Measurements from ENCODE around the gene TROAP.
"Not testable (repeated sequence)": the region's sequence is repeated elsewhere in the genome, so short reads cannot be mapped to it uniquely, and the experiment has no call there.

Gene TROAP

DNA sequence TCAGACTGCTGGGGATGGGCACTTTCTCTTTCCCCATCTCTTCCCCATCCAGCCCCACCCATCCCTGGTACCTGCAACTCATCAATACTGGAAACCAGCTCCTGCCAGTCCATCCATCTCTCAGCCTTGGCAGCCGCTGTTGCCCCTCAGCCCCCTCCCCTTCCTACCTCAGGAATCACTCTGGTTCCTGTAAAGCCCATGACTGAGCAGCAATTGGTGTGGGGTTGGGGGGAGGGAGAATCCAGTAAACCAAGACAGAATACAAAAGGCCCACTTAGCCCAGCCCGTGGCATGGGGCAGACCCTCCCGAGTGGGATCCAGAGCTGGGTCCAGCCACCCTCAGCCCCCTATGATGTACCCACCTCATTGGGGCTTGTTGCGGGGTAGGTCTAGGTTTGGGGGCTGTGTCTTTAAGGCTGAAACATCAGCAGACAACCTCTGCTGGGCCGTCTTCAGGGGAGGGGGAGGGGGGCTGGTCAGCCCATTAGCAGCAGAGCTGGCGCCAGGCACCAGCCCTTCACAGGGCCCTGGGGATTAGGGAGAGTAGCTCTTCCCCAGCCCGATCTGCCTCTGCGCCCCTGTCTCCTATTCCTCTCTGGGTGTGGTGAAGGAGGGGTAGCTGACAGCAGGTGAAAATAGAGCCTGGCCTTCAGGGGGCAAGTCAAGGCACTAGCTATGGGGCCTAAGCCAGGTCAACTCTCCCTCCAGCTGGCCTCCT lies 28.8 kb upstream of the TROAP start:
- no peak for DNase-seq (ENCODE audit: low read depth)

DNA sequence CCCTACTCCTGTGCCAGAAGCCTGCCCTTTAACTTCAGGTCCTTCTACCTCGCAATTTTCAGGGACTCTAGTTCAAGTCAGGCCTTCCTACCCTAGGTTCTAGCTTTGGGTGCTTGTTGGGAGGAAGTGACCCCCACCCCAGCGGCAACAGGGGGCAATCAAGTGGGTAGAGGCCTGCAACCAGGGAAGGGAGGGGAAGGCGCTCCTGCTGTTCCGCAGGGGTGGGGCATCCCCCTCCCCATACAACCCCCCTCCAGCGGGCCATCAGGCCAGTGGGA lies 28.3 kb upstream of the TROAP start:
- DNase-seq (ENCODE audit: low read depth), result no peak

GRCh38 chr12:49295082-49295936 lies 27.7 kb upstream of the TROAP start, which contains the start of gene PRPH:
Gene PRPH (plus strand): TSS chr12:49295147. CDS start chr12:49295201, 54 bp downstream.
- DNase-seq (ENCODE audit: low read depth), result no peak

DNA sequence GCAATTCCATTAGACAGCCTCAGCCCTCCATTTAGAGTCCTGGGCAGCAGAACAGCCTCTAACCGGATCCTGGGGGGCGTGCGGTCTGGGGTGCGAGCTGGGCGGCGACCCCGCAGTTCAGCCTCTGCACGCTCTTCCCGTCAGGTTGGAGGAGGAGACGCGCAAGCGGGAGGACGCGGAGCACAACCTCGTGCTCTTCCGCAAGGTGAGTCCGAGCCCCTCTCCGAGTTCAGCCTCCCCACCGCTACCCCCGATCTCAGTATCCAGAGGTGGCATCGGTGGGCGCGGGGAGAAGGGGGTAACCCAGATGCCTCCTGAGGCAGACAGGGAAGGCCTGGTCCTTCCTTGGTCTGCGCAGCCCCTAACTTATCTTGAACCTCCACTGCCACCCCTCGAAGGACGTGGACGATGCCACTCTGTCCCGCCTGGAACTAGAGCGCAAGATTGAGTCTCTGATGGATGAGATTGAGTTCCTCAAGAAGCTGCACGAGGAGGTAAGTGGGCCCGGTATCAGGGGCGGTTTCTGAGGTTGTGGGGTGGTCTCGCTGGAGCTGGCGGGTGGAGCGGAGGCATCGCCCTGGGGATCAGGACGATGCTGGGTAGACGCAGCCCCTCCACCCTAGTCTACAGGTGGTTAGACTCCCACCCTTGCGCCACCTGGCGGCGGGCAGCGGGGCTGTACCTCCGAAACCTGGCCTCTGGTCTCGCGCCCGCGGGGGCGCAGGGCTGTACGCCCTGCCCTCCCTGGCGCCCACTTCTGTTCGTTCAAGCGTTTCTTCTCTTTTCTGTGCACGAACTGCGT lies 26.8 kb upstream of the TROAP start:
- DNase-seq (ENCODE audit: low read depth), result peak; percentile 31

DNA sequence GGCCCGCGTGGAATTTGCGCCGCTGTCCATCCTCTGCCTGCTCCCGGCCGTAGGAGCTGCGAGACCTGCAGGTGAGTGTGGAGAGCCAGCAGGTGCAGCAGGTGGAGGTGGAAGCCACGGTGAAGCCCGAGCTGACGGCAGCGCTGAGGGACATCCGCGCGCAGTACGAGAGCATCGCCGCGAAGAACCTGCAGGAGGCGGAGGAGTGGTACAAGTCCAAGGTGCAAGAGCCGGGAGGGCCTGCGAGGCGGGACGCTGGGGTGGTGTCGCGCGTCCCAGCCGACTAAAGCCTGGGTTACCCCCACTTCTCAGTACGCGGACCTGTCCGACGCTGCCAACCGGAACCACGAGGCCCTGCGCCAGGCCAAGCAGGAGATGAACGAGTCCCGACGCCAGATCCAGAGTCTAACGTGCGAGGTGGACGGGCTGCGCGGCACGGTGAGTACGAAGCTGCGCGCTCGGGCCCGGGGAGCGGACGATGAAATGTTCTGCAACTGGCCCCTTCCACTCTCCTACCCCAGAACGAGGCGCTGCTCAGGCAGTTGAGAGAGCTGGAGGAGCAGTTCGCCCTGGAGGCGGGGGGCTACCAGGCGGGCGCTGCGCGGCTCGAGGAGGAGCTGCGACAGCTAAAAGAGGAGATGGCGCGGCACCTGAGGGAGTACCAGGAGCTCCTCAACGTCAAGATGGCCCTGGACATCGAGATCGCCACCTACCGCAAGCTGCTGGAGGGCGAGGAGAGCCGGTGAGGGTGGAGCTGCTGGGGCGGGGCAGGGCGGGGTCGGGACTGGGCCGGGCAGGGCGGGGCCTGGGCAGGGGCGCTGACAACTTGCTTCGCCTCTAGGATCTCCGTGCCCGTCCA lies 26.0 kb upstream of the TROAP start:
- no peak for DNase-seq (ENCODE audit: low read depth)

GRCh38 chr12:49297695-49298060 lies 25.4 kb upstream of the TROAP start:
- no peak for DNase-seq (ENCODE audit: low read depth)

GRCh38 chr12:49298160-49298559 lies 24.9 kb upstream of the TROAP start:
- no peak for DNase-seq (ENCODE audit: low read depth)

DNA sequence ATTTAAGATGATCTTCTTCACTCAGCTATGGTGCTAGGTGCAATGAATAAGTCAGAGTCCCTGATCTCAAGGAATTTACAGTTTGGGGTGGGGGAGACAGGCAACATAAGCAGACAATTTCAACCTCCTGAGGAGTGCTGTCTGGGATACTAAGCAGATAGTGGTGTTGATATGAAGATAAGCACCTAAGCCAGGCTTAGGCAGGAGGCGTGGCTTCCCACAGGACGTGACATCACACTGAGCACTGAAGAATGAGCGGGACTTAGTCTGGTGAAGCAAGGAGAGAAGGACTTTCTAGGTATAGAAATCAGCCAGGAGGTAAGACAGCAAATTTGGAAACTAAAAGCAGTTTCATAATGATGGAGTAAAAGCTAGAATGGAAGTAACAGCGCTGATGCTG lies 21.3 kb upstream of the TROAP start:
- DNase-seq (ENCODE audit: low read depth), result no peak

DNA sequence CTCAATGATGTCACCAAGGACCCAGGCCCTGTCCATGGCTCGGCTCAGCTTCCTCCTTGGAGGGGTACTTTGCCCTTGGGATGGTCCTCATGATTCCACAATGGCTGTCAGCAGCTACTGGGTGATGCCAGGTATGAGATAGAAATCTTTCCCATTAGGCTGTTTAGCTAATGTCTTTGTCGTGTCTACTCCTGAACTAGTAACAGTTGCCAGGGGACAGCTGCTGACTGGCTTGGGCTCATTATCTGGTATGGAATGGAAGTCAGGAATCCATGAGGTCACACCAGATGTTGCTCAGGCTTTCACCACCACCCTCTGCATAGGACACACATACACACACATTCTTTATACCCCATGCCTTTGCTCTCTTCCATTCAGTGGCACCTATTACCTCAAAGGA lies 18.9 kb upstream of the TROAP start:
- no peak for DNase-seq (ENCODE audit: low read depth)

DNA sequence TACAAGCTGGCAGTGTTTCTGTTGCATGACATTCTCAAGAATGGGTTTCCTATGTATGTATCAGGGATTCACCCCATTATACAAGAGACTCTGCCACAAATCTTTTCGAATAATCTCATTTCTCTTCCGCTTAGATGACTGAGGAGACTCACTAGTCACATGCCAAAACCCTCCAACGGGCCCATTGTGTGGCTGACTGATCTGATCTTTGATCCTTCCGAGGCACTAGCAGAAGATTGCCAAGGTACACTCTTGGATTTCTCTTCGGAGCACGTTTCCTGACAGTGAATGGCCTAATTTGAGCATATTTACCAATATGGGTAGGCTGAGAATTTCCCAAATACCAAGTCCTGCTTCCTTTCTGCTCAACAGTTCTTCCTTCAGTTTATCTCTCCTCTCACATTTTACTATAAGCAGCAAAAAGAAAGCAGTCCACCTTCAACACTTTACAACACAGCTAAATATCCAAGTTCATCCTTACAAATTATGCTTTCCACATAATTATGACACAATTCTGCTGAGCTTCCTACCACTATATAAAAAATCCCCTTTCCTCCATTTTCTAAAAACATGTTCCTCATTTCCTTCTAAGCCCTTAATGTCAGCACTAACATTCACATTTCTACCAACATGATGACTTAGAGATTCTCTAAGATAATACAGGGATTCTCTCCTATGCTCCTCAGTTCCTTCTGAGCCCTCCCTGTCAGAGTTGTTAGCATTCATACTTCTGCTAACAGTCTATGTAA lies 17.1 kb upstream of the TROAP start:
- DNase-seq (ENCODE audit: low read depth), result no peak

DNA sequence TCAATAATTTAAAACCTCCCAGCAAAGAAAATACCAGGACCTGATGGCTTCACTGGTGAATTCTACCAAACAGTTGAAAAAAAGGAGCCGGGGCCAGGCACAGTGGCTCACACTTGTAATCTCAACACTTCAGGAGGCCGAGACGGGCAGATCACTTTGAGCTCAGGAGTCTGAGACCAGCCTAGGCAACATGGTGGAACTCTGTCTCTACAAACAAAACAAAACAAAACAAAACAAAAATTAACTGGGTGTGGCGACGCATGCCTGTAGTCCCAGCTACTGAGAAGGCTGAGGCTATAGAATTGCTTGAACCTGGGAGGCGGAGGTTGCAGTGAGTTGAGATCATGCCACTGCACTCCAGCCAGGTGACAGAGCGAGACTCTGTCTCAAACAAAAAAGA lies 13.7 kb upstream of the TROAP start:
- no peak for DNase-seq (ENCODE audit: low read depth)

GRCh38 chr12:49310451-49311000 lies 12.5 kb upstream of the TROAP start:
- not testable (repeated sequence) for DNase-seq (ENCODE audit: low read depth)

DNA sequence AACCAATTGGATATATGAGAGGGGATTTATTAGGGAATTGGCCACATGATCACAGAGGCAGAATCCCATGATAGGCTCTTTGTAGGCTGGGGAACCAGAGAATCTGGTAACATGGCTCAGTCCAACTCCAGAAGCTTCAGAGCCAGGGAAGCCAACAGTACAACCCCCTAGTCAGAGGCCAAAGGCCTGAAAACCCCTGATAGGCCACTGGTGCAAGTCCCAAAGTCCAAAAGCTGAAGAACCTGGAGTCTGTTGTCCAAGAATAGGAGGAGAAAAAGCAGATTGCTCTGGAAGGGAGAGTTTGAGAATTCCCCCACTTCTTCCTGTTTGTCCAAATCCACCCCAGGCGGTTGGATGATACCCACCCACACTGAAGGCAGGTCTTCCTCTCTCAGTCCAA lies 8.2 kb upstream of the TROAP start:
- no peak for DNase-seq (ENCODE audit: low read depth)

DNA sequence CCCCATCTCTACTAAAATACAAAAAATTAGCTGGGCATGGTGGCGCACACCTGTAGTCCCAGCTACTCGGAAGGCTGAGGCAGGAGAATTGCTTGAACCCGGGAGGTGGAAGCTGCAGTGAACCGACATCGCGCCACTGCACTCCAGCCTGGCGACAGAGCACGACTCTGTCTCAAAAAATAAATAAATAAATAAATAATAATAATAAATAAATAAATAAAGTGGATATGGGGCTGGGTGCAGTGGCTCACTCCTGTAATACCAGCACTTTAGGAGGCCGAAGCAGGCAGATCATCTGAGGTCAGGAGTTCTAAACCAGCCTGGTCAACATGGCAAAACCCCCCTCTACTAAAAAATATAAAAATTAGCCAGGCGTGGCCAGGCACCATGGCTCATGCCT lies 5.9 kb upstream of the TROAP start:
- not testable (repeated sequence) for DNase-seq (ENCODE audit: low read depth)

- not testable (repeated sequence) for DNase-seq (ENCODE audit: low read depth)
These were observed 2.5 kb upstream of the TROAP start for GRCh38 chr12:49320411-49321103.

- DNase-seq (ENCODE audit: low read depth), result no peak
These were observed 718 bp upstream of the TROAP start for GRCh38 chr12:49322367-49322707.

DNA sequence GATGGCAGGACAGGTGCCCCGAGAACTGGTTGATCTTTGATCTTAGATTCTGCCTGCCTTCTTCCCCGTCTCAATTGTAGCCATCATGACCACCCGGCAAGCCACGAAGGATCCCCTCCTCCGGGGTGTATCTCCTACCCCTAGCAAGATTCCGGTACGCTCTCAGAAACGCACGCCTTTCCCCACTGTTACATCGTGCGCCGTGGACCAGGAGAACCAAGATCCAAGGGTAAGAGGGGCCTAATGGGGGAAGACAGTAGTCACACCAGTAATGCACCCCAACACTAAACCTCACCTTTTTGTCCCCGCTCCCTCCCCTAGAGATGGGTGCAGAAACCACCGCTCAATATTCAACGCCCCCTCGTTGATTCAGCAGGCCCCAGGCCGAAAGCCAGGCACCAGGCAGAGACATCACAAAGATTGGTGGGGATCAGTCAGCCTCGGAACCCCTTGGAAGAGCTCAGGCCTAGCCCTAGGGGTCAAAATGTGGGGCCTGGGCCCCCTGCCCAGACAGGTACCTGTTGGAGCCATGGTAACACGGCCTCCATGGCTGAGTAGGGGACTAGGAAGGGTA lies 556 bp downstream of the TROAP start:
- no peak for DNase-seq (ENCODE audit: low read depth)

DNA sequence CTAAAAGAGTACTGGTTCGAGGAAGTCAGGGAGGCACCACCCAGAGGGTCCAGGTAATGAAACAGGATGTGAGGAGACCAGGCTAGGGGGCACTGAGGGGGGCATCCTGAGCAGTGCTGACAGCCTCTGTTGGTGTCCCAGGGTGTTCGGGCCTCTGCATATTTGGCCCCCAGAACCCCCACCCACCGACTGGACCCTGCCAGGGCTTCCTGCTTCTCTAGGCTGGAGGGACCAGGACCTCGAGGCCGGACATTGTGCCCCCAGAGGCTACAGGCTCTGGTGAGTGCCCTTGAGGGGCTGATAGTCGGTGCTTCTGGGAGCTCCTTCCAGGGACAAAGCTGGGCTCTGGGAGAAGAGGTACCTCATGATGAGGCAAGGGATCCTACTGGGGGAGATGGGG lies 2.6 kb downstream of the TROAP start:
- DNase-seq (ENCODE audit: low read depth), result no peak

- DNase-seq (ENCODE audit: low read depth), result no peak
These were observed 4.3 kb downstream of the TROAP start for GRCh38 chr12:49327368-49327767.

GRCh38 chr12:49327887-49328286 lies 4.8 kb downstream of the TROAP start:
- DNase-seq (ENCODE audit: low read depth), result no peak
